Adrenal gland (tissue), 5 donors: ENCODE results near the gene RAB34.
A peak's percentile ranks its signal among the peaks of the same experiment; 100 is the strongest.

ENCODE experiments used
- CTCF ChIP-seq, 6 experiments: fragments of 450-650 bp in 4 of 6; fragments of 200-600 bp in 2 of 6; sonication (generic) in 1 of 6; IDR thresholded peaks; 1 replicate in 5 of 6; 2 replicates in 1 of 6; pipeline versions ENCODE4 v1.5.1 to v1.8.0; 2016 to 2021; ENCODE audit warnings: antibody characterized with exemption in 6 of 6, mild to moderate bottlenecking in 2 of 6, moderate library complexity in 1 of 6
- POLR2A ChIP-seq, 2 donors: fragments of 450-650 bp; IDR thresholded peaks; one replicate each; pipeline ENCODE4 v1.6.1; 2017; ENCODE audit warnings: antibody characterized with exemption in 2 of 2, mild to moderate bottlenecking in 2 of 2, moderate library complexity in 1 of 2
- donor health status: DM: no; HTN: no; CAD: no.

- TF ChIP-seq CTCF (IDR thresholded peaks at IDR 0.05) (peak in 1 of 6 experiments; percentile 2), POLR2A (IDR thresholded peaks at IDR 0.05) (peak; percentile 57 to 64)
Measured at GRCh38 chr17:28710861-28711722, 6.6 kb downstream of the RAB34 start.
